Fibroblast of pulmonary artery (primary cell): ENCODE data around the gene CD4.

ENCODE experiments used
- DNase-seq: peaks from one replicate; pipeline ENCODE4 v3.0.0-alpha.2; 2010; ENCODE audit warnings: low read depth
- H3K4me3 ChIP-seq: replicated peaks from 2 replicates; pipeline ENCODE4 v1.5.1; 2011; ENCODE audit warnings: low read depth, mild to moderate bottlenecking, control low read depth, low read length, moderate library complexity
- TF ChIP-seq, protein P1 (sequence below): IDR thresholded peaks from 2 replicates; pipeline ENCODE4 v1.5.1; 2011; ENCODE audit warnings: mild to moderate bottlenecking, control low read depth, low read length, inconsistent platforms; ENCODE audit errors: missing control alignments

The CD4 gene

DNA sequence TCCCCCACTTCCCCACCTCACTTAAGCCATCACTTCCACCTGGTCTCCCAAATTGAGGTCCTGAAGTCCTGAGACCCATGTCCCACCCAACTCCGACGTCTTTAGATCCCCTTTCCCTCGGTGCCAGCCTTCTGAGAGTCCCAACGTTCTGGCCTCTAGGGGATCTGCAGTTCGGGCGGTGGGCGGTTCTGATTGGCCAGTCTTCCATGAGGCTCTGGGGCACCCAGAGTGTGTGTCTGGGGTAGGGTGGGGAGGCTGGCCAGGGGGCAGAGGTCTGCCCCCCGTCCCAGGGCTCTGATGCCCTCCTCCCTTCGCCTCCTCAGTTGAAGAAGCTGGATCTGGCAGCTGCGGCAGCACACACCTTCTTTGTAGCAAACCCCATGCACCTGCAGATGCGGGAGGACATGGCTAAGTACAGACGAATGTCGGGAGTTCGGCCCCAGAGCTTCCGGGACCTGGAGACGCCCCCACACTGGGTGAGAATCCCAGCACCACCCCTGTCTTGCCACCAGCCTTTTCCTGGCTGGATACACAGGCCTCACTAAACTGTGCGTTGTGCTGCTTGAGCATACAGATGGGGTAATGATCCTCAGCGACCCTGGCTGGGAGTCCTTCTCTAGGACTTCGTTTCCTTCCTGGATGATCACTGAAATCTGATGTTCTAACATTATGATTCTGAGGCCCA lies 40.4 kb downstream of the CD4 start:
- H3K4me3 ChIP-seq, result peak overlapping the region; percentile 89
- TF ChIP-seq, protein P1, sequence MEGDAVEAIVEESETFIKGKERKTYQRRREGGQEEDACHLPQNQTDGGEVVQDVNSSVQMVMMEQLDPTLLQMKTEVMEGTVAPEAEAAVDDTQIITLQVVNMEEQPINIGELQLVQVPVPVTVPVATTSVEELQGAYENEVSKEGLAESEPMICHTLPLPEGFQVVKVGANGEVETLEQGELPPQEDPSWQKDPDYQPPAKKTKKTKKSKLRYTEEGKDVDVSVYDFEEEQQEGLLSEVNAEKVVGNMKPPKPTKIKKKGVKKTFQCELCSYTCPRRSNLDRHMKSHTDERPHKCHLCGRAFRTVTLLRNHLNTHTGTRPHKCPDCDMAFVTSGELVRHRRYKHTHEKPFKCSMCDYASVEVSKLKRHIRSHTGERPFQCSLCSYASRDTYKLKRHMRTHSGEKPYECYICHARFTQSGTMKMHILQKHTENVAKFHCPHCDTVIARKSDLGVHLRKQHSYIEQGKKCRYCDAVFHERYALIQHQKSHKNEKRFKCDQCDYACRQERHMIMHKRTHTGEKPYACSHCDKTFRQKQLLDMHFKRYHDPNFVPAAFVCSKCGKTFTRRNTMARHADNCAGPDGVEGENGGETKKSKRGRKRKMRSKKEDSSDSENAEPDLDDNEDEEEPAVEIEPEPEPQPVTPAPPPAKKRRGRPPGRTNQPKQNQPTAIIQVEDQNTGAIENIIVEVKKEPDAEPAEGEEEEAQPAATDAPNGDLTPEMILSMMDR, result peak; percentile 23
- no peak for DNase-seq

DNA sequence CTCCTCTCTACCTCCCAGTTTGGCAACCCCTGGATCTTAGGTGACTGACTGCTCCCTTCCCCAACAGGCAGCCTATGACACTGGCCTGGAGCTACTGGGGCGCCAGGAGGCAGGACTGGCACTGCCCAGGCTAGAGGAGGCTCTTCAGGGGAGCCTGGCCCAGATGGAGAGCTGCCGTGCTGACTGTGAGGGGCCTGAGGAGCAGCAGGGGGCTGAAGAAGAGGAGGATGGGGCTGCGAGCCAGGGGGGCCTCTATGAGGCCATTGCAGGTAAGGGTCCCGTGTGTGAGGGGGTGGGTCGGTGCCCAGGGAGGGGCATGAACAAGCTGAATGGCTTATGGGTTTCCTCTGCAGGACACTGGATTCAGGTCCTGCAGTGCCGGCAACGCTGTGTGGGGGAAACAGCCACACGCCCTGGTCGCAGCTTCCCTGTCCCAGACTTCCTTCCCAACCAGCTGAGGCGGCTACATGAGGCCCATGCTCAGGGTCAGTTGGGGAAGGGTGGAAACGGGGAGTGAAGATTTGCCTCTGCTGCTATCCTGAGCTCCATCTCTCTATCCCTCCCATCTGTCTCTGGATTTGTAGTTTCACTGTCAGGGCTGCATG lies 41.1 kb downstream of the CD4 start:
- H3K4me3 ChIP-seq, result no peak overlapping the region
- DNase-seq, result no peak

GRCh38 chr12:6830999-6831398 lies 41.7 kb downstream of the CD4 start:
- DNase-seq, result no peak
- no peak overlapping the region for H3K4me3 ChIP-seq
- TF ChIP-seq, protein P1, result no peak

More for the DNA sequence above, 41.1 kb downstream of the CD4 start:
- TF ChIP-seq, protein P1, result no peak

GRCh38 chr12:6831450-6831995 lies 42.2 kb downstream of the CD4 start:
- no peak for DNase-seq
- no peak overlapping the region for H3K4me3 ChIP-seq
- TF ChIP-seq, protein P1, result no peak

DNA sequence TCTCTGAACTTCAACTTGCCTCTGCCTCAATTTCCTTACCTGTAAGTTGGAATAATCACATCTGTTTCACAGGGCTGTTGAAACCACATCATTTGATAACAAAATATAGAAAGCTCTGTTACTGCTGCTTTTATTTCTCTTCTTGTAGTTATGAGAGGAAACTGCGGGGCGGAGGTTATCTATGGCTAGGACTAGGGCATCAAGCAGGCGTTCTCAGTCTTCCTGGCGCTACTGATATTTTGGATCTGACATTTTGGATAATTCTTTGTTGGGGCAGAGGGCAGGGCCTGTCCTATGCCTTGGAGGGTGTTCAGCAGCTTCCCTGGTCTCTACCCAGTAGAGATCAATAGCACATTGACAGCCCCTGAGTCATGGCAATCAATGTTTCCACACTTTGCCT lies 42.8 kb downstream of the CD4 start:
- no peak overlapping the region for H3K4me3 ChIP-seq
- no peak for DNase-seq
- TF ChIP-seq, protein P1, result no peak

DNA sequence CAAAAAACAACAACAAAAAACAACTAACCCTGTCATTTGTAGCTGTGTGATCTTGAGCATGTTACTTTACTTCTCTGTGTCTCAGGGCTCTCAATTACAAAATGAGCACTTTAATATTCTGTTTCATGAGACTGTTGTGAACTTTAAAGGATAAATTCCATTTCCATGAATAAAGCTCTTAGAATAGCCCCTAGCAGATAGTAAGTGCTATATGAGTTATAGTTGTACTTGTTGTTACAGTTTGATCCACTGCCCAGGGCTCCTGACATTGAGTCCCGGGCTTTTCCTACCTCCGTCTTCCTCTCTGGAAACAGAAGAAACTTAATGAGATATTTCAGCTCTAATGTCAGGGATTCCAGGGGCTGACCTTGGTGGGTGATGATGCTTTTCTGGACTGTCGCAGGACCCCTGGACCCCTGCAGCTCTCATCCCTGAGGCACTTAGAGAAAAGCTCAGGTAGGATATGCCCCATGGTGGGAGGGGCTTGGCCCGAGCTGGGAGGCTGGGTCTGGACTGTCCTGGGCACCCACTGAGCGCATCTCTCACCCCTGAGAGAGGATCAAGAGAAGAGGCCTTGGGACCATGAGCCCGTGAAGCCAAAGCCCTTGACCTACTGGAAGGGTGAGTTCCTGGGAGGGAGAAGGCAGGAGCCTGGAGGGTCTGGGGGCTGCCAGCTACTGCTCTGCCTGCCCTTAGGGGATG lies 44.0 kb downstream of the CD4 start:
- DNase-seq, result no peak
- no peak overlapping the region for H3K4me3 ChIP-seq
- TF ChIP-seq, protein P1, result no peak
